ENCODE results near the gene R3HDML.
A peak's percentile ranks its signal among the peaks of the same experiment; 100 is the strongest.
"Not testable (repeated sequence)": the region's sequence is repeated elsewhere in the genome, so short reads cannot be mapped to it uniquely, and the experiment has no call there.

The R3HDML gene

GRCh38 chr20:44336725-44337380 lies at the start of gene R3HDML:
TSS of gene R3HDML (plus strand) at chr20:44337043. CDS start at chr20:44337158, 115 bp downstream.
- no peak for DNase-seq

GRCh38 chr20:44287272-44288097 lies 49.4 kb upstream of the R3HDML start:
- no peak for DNase-seq

- no peak for DNase-seq
Measured at GRCh38 chr20:44288252-44288651, 48.6 kb upstream of the R3HDML start.

- DNase-seq: no peak
Measured at GRCh38 chr20:44291754-44292153, 45.1 kb upstream of the R3HDML start.

GRCh38 chr20:44296011-44296410 lies 40.8 kb upstream of the R3HDML start:
- no peak for DNase-seq

- DNase-seq: no peak
Measured at GRCh38 chr20:44297721-44298120, 39.1 kb upstream of the R3HDML start.

GRCh38 chr20:44299011-44299535 lies 37.8 kb upstream of the R3HDML start:
- DNase-seq: not testable (repeated sequence)

- no peak for DNase-seq
Measured at GRCh38 chr20:44301285-44301684, 35.6 kb upstream of the R3HDML start.

- DNase-seq: no peak
Measured at GRCh38 chr20:44302026-44302669, 34.7 kb upstream of the R3HDML start.

- DNase-seq: no peak
Measured at GRCh38 chr20:44302736-44303135, 34.1 kb upstream of the R3HDML start.

GRCh38 chr20:44304383-44304782 lies 32.5 kb upstream of the R3HDML start:
- DNase-seq: no peak

GRCh38 chr20:44306927-44307326 lies 29.9 kb upstream of the R3HDML start:
- no peak for DNase-seq

GRCh38 chr20:44309763-44310663 lies 26.8 kb upstream of the R3HDML start:
- peak in 1 of 2 donors; percentile 4 for DNase-seq

GRCh38 chr20:44310664-44311639 lies 25.9 kb upstream of the R3HDML start, which contains the start of gene FITM2:
TSS of gene FITM2 (minus strand) at chr20:44311202. CDS start at chr20:44311148, 54 bp downstream.
- DNase-seq: peak; percentile 99

- no peak for DNase-seq
Measured at GRCh38 chr20:44314870-44315269, 22.0 kb upstream of the R3HDML start.

- no peak for DNase-seq
Measured at GRCh38 chr20:44319839-44320422, 16.9 kb upstream of the R3HDML start.

GRCh38 chr20:44324343-44324742 lies 12.5 kb upstream of the R3HDML start:
- DNase-seq: no peak

- DNase-seq: peak; percentile 27 to 38
Measured at GRCh38 chr20:44326391-44327159, 10.3 kb upstream of the R3HDML start.

- not testable (repeated sequence) for DNase-seq
Measured at GRCh38 chr20:44327748-44328147, 9.1 kb upstream of the R3HDML start.

- no peak for DNase-seq
Measured at GRCh38 chr20:44328428-44328827, 8.4 kb upstream of the R3HDML start.
